ENCODE data around the gene NUP133.
"Not testable (repeated sequence)": the region's sequence is repeated elsewhere in the genome, so short reads cannot be mapped to it uniquely, and the experiment has no call there.

Gene NUP133

GRCh38 chr1:229418586-229418985 is 89.6 kb downstream of the NUP133 start:
- not testable (repeated sequence) for DNase-seq (ENCODE audit: low read depth in 3 of 3)

GRCh38 chr1:229412810-229413209 is 95.3 kb downstream of the NUP133 start:
- DNase-seq (ENCODE audit: low read depth in 3 of 3) = not testable (repeated sequence)

DNA sequence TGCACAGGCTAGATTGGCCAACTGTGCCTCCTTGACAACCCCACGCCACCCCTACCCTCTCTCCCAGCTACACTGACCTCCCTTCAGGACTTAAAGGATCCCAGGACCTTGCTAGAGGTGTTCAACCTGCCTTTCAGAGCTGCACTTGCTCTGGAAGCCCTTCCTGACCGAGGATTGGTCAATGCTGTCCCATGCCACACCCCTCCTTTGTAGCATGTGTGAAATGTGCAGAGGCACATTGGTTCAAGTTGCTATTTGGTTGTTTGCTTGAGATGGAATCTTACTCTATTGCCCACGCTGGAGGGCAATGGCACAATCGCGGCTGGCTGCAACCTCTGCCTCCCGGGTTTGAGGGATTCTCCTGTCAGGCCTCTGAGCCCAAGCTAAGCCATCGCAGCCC is 96.1 kb downstream of the NUP133 start:
- no peak for DNase-seq (ENCODE audit: low read depth in 3 of 3)

DNA sequence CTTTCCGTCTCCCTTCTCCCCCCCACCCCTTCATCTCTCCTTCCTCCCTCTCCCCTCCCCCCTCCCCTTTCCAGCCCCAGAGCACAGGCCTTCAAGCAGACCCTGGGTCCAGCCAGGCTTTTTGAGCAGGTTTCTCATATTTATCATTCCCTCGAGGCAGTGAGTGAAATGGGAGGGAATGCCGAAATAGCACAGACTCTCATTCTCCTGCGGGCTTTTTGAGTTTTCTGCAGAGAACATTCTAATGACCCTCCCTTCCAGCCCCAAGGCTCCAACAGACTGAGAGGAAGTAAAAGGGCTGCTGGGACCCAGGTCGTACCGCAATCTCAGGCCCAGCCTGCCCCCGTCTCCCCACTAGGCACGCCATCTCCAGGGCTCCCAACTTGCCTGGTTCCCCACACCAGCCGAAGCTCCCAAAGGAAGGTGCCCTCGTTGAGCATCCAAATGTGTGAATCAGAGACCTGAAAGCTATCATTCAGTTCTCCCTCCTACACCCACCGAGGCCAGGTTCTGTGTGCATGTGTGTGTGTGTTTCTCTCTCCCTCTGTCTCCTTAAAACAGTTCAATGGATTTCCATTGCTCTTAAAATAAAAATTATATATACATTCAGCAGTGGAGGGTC is 96.6 kb downstream of the NUP133 start:
- no peak for DNase-seq (ENCODE audit: low read depth in 3 of 3)

- no peak for DNase-seq (ENCODE audit: low read depth in 3 of 3)
Measured at GRCh38 chr1:229410692-229411433, 97.3 kb downstream of the NUP133 start.

- DNase-seq (ENCODE audit: low read depth in 3 of 3) = no peak
Measured at GRCh38 chr1:229410370-229410691, 97.8 kb downstream of the NUP133 start.

DNA sequence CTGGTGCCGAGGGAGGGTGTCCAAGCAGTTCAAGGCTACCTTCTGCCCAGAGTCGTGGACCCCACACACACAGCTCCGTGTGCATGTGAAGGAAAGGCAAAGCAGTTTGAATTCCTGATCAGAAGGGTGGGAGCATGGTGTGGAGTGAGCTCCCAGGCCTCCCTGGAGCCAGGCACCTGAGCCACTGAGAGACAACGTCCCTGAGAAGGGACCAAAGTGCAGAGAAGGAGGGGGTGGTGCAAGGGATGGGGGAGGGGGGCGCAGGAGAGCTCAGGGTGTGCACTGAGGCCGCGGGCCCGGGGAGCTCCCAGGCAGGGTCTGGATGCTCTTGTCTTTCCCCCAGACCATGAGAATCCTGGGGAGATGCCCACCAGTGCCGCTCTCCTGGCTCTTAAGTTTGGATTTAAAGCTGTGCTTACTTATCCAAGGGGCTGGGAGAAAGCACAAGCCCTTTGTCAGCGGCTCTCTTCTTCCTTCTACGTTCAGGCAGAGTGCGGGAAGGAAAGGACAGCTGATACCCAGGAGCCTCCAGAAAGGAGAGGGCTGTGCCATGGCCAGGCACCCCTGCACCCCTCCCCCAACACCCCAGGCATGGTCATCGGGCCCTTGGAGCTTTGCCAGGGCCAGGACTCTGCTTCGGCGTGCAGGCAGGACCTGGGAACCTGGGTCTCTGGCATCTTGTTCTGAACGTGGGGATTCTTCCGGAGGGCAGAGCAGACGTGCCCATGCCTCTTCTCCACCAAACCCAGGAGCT is 98.3 kb downstream of the NUP133 start:
- no peak for DNase-seq (ENCODE audit: low read depth in 3 of 3)

GRCh38 chr1:229408458-229409037 is 99.6 kb downstream of the NUP133 start:
- no peak for DNase-seq (ENCODE audit: low read depth in 3 of 3)

GRCh38 chr1:229407206-229408026 is 100.7 kb downstream of the NUP133 start:
- no peak for DNase-seq (ENCODE audit: low read depth in 3 of 3)

DNA sequence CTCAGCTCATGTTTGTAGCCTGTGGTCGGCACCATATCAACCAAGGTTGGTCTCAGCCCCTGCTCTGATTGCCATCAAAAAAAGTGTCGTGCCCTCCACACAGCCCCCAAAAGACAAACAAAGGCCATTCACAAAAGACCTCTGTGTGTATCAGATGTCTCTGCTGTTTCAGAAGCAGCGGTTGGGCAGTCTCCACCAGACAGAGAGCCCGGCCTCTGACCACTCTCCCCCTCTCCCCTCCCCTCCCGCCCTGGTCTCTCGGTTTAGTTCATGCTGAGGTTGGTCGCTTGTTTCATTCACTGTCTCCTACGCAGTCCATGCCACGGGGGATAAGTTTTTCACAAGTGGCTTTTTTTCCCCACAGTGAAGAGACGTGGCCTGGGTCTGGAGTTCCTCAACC is 101.3 kb downstream of the NUP133 start:
- DNase-seq (ENCODE audit: low read depth in 3 of 3) = no peak

GRCh38 chr1:229403573-229403972 is 104.6 kb downstream of the NUP133 start:
- DNase-seq (ENCODE audit: low read depth in 3 of 3) = no peak

- no peak for DNase-seq (ENCODE audit: low read depth in 3 of 3)
Measured at GRCh38 chr1:229402993-229403392, 105.1 kb downstream of the NUP133 start.

DNA sequence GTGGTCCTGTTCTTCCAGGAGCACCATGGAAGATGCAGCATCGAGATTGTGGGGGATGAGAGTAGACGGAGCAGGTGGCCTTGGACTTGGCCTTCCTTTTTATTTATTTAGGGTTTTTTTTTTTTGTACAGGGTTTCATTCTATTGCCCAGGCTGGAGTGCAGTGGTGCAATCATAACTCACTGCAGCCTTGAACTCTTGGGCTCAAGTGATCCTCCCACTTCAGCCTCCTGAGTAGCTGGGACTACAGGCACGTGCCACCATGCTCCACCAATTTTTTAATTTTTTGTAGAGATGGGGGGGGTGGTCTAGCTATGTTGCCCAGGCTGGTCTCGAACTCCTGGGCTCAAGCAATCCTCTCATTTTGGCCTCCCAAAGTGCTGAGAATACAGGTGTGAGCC is 105.8 kb downstream of the NUP133 start:
- not testable (repeated sequence) for DNase-seq (ENCODE audit: low read depth in 3 of 3)

DNA sequence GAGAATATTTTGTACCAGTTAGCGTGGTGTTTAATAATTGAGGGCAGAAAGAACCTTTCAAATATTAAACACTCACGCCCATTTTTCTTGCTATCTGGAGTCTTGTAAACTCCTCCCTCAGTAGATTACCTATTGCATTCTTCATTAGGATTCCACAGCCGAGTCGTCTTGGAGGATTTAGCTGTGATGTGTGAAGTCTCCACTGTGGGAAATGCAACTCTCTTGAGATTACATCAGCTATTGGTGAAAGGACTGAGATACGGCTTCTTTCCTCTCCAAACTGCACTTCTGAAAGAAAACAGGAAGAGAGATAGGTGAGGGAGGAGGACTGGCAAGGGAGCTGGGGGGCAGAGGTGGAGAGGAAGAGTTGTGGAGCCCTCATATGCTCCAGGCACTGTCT is 110.4 kb downstream of the NUP133 start:
- DNase-seq (ENCODE audit: low read depth in 3 of 3) = no peak

- DNase-seq (ENCODE audit: low read depth in 3 of 3) = no peak
Measured at GRCh38 chr1:229396585-229397206, 111.4 kb downstream of the NUP133 start.

DNA sequence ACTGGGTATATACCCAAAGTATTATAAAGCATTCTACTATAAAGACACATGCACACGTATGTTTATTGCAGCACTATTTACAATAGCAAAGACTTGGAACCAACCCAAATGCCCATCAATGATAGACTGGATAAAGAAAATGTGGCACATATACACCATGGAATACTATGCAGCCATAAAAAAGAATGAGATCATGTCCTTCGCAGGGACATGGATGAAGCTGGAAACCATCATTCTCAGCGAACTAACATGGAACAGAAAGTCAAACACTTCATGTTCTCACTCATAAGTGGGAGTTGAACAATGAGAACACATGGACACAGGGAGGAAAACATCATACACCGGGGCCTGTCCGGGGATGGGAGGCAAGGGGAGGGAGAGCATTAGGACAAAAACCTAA is 113.6 kb downstream of the NUP133 start:
- not testable (repeated sequence) for DNase-seq (ENCODE audit: low read depth in 3 of 3)

DNA sequence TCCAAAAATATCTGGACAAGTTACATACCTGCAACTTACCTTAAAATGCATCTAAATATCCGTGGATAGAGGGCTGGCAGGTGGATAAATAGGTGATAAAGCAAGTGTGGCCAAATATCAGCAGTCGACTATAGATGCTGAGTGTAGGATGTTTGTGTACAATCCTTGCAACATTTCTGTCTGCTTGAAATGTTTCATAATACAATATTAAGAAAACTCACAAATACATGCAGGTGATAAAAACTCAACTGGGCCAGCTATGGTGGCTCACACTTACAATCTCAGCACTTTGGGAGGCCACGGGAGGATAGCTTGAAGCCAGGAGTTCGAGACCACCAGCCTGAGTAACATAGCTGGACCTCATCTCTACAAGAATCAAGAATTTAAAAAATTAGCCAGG is 115.2 kb downstream of the NUP133 start:
- no peak for DNase-seq (ENCODE audit: low read depth in 3 of 3)

All from stimulated activated CD4-positive, alpha-beta T cell treated with anti-CD3 and anti-CD28 coated beads, TNF-alpha, amount 100 ng/mL, for 24 hours (primary cell).